NCI-H2081 treated with DMSO at 0.1 percent for 48 hours (cell line): ENCODE results near the gene ETV6.
A peak's percentile ranks its signal among the peaks of the same experiment; 100 is the strongest.

Experiments
- DNase-seq: peaks from one replicate; lab custom pipeline; 2025; lab: John Stamatoyannopoulos, UW

The ETV6 gene

DNA sequence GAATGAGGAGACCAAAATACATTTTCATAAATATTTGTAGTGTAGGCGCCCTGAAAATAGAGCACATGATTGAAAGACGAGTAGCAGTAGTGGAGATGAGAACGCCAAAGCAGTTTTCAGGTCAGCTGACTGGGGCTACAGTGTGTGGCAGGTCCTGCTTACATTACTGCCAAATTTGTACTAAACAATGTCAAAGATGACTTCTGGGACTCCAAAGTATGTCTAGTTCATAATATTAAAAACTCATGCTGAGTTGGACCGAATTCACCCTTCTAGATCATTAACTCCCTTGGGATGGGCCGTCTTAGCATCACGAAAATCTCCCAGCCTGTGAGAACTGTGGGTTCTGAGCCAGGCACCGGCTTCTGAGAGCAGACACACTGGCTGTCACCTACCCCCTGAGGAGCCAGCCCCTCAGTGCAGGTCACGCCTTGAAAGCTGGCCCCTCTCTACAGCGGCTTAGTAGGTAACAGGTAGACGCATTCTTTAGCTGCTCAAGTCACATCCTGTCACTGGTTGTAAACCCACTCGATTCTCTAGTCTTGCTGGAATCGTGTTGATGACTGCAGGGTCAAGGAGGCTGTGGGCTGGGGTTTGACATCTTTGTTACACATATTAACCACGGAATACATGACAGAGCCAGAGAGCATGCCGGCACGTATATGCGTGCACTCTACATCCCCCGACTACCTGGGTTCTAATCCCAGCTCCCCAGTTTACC, 210.4 kb downstream of the ETV6 start:
- DNase-seq: no peak

DNA sequence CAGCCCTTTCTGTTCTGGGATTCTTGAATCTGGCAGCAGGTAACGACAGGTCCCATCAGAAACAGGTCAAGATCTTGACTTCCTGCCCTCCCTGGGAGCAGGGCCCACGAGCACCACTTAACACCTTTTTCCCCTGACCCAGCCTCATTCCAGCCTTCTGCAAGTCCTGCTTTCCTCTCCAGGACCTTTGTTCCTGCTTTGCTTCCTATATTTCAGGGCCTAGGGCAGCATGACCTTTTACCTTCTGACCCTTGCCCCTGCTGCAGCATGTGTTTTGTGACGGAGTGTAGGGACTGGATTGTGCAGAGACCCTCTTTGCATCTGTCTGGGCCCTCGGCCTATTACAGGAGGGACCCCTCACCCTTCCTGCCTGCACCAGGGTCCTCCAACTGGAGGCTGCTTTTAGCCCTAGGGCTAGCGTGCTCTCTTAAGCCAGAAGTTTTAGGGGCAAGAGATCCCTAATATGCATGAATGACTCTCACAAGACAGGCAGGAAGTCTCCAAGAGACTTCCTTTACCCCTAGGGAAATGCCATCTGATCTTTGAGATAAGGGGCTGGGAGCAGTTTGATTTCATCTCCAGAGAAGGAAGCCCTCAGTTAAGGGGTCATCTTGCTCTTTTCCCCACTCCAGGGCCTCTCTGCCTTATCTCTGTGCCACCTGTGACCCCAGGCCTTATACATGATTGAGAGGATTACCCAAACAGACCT, 211.8 kb downstream of the ETV6 start:
- no peak for DNase-seq

DNA sequence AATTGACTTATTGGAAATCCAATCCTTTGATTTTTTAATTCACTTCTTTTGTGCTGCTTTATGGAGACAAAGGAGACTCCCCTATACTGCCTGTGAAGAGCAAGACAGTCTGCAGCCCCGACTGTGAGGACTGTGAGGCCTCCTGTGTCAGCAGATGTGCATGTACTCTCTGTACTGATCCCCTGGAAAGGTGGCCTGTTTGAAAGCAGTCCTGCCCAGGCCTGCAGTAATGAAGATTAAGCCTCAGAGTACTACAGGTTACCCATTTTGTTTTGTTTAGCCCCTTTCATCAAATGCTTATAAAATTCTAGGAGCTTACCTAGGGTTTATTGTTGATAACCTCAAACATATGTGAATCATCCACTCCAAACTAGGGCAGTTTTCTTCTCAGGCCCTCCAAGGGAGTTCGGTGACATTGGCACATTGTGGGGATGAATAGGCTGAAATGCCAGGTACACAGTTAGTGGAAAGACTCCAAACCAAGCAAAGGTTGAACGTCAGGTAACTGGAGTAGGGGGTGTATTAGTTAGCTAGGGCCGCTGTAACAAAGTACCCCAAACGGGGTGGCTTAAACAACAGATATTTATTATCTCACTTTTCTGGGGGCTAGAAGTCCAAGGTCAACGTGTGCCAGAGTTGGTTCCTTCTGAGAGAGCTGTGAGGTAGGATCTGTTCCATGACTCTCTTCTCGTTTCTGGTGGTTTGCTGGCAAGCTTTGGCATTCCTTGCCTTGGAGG, 212.6 kb downstream of the ETV6 start:
- no peak for DNase-seq

DNA sequence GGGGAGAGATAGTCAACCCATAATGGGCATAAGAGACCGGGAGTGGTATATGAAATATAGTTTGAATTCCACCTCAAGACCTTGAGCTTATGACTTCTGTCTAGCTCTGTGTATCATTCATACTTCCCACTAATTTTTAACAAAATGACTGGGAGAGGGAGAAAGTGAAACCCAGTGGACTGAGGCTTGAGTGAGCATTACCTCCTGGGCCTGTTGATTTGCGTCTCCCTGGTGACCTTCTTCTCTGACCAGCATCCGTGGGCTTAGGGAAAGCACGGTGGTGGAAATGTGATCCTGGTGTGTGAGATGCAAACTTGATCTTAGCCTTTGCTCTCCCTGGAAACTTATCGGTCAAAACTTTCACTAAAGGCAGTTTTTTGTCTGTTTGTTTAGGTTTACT, 213.3 kb downstream of the ETV6 start:
- no peak for DNase-seq

DNA sequence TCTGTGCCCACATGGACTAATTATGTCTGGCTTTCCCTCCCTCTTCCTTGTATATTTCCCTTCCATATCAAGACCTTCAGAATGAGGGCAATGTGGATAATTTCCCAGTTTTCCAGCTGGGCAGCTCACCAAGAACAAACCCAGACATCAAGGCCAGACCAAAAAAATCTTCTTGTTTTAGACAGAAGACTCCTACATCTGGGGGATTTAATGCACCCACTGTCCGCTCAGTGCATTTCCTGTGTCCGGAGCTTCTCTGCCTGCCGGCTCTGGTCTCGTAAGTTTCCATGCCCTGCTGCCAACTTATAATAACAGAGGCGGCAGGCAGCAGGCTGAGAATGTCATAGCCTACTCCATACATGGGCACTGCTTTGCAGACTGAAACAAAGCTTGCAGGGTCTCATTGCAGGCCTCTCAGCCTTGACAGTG, 214.0 kb downstream of the ETV6 start:
- DNase-seq: no peak

DNA sequence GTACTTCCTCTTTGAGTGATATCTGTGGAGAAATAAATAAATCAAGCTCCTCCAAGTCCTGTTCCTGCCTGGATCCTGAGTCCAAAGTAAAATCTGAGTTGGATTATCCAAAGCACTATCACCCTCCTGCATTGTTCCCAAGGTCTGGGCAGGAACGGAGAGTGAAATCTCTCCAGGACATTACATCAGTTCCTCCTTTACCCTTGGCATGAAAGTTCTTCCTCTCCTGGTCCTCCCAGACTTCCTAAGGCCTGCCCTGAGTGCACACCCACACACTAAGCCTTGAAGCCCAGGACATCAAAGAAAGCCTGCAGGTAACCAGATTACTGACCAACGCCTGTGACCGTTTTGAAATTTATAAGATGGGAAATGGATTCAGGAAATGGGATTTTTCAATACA, 214.5 kb downstream of the ETV6 start:
- no peak for DNase-seq

DNA sequence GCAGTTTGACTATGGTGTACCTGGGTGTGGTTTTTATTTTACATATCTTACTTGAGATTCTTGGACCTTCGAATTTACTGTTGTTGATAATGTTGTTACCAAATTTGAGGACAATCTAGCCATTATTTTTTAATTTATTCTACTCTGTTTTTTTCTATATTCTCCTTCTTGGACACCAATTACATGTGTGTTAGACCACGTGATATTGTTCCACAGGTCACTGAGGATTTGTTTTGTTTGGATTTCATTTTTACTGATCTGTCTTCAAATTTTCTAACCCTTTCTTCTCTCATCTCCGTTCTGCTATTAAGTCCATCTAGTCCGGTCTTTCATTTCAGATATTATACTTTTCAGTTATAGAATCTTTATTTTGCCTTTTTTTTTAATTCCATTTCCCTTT, 216.3 kb downstream of the ETV6 start:
- DNase-seq: no peak

DNA sequence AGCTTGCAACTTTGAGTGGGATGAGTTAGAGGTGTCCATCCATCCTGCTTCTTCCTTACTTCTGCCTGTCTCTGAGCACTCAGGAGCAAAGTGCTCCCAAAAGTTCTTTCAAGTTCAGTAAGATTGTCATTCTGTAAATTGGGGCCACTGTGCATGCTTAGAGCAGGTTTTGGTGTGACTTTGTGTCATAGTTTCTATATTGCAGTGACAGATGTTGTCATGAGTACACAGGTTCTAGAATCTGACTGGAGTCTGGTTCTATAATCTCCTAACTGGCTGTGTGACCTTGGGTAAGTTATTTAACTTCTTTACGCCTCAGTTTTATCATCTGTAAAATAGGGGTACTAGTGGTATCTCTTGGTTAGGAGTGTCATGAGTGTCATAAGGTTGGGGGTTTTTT, 218.6 kb downstream of the ETV6 start:
- DNase-seq: no peak

DNA sequence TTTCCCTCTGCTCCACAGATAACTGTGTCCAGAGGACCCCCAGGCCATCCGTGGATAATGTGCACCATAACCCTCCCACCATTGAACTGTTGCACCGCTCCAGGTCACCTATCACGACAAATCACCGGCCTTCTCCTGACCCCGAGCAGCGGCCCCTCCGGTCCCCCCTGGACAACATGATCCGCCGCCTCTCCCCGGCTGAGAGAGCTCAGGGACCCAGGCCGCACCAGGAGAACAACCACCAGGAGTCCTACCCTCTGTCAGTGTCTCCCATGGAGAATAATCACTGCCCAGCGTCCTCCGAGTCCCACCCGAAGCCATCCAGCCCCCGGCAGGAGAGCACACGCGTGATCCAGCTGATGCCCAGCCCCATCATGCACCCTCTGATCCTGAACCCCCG, 219.9 kb downstream of the ETV6 start:
- DNase-seq: no peak

DNA sequence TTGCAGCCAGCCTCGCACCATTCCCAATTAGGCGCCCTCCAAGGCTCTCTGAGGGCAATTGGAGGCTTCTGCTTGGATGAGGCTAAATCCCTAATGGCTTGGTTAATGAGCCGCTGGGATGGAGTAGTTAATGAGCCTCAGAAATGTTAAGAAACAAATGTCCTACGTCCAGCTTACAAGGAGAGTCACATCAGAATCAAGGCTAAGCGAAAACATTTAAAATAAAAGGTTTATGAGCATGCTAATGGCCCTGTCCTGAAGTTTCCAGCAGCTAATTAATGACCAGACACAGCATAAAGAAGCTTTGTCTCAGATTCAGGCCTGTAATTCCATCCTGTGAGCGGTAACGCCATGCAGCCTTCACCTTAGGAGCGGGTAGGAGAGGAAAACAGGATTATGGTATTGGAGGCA, 220.6 kb downstream of the ETV6 start:
- DNase-seq: no peak

DNA sequence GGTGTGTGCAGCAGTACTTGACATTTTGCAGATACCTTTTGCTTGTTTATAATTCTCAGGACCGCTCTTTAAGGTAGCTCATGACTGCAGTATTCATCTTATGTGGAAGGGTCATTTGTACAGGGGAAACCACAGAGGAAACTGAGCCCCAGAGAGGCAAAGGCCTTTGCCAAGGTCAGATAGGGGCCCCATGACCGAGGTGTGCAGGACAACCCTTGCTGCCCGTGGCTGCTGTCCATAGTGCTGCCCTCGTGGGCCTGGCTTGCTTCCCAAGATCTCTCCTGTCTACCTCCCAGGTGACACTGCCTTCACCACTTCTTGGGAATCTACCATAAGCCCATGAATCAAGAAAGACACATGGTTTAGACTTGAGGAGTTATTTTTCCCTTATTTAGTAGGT, 222.6 kb downstream of the ETV6 start:
- DNase-seq: no peak

DNA sequence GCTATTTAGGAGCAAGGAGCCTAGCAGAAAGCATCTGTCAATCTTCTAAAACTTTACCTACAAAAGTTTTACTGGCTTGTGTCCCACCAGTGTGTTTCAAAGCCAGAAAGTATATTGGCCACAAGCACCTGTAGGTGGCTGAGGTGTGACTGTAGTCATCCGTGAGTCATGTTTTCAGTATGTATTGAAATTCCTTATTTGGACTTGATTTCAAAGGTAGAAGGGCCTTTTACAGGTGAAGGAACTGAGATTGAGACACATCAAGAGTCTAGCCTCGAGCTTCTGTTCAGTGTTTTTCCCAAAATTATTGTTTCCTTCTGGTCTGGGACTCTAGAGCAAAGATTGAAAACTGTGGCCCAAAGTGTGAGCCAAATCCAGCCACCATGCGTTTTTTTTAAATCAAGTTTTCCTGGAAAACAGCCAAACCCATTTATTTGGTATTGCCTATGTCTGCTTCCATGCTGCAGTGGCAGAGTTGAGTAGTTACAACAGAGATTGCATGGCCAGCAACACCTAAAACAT, 226.0 kb downstream of the ETV6 start:
- no peak for DNase-seq

DNA sequence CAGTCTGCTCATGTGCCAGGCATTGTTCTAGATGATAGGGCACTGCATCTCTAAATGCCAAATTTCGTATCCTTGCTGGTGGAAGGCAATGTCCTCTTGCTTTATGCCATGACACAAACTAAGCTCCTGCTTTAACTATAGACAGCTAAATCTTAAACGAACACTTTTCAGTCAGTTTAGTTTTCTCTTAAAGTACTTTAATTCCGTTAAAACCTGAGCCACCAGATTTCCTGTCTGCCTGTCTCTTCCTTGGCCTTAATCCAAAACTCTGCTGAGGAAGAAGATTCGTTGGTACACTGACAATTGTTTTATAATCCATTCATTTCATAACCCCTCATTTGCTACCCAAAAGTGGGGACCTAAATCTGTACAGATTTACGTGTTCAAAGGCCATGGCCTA, 226.8 kb downstream of the ETV6 start:
- DNase-seq: no peak

DNA sequence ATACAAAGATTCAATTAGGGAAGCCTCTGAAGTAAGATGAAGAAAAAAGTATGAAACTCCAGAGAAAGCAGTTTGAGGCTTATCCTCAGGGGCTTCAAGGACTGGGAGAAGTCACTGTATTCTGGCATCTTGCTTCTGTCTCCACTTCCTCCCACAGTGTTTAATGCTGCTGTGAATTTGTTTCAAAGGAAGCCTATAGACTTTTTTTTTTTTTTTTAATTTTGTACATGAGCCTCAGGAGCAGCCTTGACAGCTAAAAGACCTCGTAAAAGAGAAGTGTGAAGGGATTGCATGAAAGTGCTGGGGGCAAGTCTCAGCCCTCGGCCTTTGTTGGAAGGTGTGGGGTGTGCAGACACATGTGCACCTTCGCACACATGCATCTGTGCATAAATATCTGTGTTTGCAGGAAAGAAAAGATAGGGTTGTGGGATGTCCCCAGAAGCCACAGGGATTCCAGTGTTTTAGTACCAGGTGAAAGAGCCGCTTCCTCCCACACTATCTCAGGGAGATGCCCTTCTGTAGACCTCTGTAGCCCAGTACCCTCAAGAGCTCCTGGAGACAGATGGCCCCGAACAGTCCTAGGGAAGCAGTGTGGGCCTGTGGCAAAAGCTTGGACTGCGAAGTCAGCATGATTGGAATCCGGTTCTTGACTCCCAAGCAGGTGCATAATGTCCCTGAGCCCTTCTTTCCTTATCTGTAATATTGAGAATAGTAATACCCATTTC, 227.8 kb downstream of the ETV6 start:
- DNase-seq: no peak

DNA sequence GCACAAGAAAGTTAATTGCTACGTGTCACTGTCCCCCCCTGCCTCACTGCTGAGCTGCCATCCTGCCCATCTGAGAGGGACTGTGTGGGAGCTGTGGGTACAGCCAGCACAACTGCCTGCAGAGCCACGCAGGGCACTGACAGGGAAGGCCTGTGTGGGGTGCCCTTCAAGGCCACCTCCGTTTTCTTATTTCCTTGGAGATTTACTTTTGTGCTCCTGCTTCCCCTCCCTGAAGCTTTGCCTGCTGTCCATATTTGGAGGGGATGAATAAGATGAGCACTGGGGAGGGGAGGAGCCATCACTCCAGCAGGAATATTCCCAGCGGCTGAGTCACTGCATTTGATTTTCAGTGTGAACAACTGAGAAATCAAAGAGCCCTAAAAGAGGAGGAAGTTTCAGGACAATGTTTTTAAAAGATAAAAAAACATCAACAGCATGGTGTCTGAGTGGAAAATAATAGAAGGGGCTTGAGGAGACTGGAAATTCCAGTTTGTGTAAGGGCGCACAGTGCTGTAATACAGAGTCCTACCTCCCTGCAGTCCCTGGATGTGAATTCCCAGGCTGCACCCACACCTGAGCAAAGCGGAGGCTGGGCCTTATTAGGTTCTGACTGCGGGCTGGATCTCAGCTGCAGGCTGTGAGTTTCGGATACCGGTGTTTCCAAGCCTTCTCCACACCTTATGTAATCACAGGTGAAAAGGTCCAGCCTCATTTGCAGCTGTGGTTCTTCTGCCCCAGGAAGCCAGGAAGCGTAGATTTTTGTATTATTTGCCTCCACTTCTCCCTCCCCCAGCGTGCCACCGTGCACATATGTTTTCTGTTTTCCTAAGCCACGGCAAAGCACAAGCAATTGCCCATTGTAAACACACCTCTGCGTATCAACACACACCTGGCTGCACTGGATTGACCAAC, 228.7 kb downstream of the ETV6 start:
- DNase-seq: peak; percentile 33

DNA sequence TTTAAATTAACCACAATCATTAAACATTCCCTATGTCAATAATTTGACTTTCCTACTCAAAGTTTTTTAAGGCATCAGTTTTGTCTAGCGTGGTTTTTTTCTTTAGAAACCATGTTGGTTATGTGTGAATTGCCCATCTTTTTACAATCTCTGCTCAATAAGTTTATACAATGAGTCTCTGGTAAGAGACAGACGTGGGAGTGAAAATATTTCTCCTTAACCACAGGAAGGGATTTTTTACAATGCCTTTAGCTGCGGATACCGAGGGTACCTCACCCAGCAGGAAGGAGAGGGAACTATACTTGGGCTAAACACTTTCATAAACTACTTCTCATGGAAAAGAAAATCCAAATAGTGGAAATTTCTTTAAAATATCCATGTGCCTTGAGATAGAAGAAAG, 229.8 kb downstream of the ETV6 start:
- DNase-seq: no peak

DNA sequence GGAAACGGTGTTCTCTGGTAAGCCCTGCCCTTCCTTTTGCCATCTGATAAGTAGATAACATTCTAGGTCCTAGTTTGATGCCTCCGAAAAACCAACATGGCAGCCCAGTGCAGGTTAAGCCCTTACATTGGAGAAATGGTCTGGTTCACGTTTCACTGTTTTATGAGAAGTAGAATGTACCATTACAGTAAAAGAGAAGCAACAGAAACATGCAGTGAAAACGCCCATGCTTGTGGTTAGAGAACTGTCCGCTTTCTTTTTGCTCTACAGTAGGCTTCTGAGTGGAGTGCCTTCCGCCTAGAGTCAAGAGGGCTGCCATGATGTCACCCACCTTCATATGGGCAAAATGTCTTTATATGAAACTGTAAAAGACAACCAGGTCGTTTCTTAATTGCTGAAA, 230.9 kb downstream of the ETV6 start:
- no peak for DNase-seq

DNA sequence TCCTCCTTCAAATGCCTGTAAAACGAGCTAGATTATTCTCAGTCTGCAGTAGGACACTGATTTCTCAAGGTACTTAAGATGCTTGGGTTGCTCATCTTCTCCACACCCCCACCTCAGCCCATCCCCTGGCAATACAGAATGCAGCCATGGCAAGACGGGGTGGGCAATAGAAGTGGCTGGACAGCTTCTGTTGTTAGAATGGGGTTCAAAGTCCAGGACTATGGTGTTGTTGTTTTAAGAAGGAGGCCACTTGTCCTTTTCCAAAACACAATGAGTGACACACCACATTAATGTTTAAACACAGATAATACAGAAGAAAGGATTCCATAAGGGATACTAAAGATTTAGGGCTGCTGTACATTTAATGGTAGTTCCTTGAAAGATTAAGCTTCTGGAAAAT, 232.4 kb downstream of the ETV6 start:
- no peak for DNase-seq

DNA sequence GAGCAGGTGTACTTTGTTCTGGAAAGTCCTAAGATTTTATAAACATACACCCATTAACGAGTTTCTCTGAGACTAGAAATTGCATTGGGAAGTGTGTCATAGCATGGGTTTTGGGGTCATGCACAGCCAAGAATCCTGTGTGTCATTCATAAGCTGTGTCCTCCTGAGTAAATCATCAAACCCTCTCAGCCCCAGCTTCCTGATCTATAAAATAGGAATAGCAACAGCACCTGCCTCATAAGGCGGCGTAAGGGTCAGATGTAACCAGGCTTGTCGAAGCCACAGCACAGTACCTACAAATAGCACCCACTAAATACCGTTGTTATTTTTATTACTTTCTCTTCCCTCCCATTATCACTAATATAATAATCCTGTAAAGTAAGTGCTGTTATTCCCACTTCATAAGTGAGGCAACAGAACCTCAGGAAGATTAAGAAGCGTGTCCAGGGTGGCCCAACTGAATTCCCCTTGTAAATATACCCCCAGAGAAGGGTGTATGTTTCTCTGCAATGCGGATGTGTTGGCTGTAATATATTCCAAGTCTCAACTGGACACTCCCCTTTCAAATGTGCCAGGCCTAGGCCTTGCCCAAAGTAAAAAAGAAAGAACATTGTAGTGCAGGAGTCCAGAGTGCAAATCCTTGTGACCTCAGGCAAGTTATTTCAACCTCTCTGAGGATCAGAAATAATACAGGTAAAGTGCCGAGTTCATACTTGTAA, 233.0 kb downstream of the ETV6 start:
- DNase-seq: no peak

DNA sequence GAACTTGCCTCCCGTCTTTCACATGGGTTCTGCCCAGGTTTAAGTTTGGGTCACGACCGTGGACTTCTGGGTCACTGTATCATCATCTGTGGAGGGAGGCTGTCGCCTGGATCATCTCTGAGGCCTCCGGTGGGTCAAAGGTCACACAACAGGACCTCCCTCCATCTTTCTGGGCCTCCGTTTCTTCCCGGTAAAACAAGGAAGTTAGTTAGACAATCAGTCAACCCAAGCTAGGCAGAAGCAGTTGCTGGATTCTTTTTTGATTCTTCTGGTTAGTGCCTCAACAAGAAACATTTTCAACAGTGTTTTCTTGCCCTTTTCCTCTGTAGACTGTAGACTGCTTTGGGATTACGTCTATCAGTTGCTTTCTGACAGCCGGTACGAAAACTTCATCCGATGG, 234.6 kb downstream of the ETV6 start:
- no peak for DNase-seq

DNA sequence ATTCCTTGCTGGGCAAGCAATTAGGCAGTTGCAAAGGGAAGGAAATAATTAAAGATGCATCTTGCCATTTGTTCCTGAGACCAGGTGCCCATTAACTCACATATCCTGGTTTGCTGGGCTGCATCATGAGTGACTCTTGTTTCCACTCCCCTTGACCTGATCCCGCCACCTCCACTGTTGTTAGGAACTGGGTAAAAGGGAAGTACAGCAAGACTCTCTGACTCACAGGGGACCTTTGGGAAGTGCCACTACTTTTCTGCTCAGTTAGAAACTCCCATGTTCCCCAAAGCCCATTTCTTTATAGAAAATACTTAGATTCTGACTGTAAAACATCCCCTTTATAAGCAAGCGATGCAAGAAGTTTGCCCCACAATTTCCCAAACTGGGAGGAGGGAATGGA, 235.2 kb downstream of the ETV6 start:
- DNase-seq: no peak
